Measurements from ENCODE around the gene KLHL5. TPM values are rescaled to one million over a fixed set of nuclear protein-coding genes. Genes with fewer than 3 reads are reported as not detected.

Gene KLHL5
- 65.7 TPM for polyA plus RNA-seq (2013, experiment 1 of 2)
- polyA plus RNA-seq (2013, experiment 2 of 2) = 66.3 TPM

GRCh38 chr4:39062094-39062769 is at the start of gene KLHL5:
Gene KLHL5 (plus strand): TSS chr4:39062232. CDS start chr4:39062653, 421 bp downstream.
- peaks cover 5% of the 10 kb centered on the region for H3K4me1 ChIP-seq (ENCODE audit: control insufficient read depth, insufficient read depth, low read length, poor library complexity, severe bottlenecking)
- WGBS, 2 experiments (ENCODE audit: insufficient coverage in 2 of 2) = 0 to 50% methylated on average over 2 to 4 of the region's 7 CpGs
- peak within 1 kb of the TSS; percentile 74 for H3K27ac ChIP-seq (ENCODE audit: low read depth, low read length, severe bottlenecking)
- no peak within 1 kb of the TSS for H3K4me3 ChIP-seq (ENCODE audit: extremely low read depth, insufficient read depth, low read length, poor library complexity, severe bottlenecking)
- no peaks in the 10 kb centered on the region for H3K9me3 ChIP-seq (ENCODE audit: control insufficient read depth, low read length)
- no peaks in the 10 kb centered on the region for H3K36me3 ChIP-seq (ENCODE audit: control insufficient read depth, insufficient read depth, low read length)

- Histone ChIP-seq H3K27ac (ENCODE audit: low read depth, low read length, severe bottlenecking) (no peak overlapping the region), H3K4me1 (ENCODE audit: control insufficient read depth, insufficient read depth, low read length, poor library complexity, severe bottlenecking) (no peaks in the 10 kb centered on the region), H3K36me3 (ENCODE audit: control insufficient read depth, insufficient read depth, low read length) (no peaks in the 10 kb centered on the region), H3K9me3 (ENCODE audit: control insufficient read depth, low read length) (peaks cover 4% of the 10 kb centered on the region), H3K4me3 (ENCODE audit: extremely low read depth, insufficient read depth, low read length, poor library complexity, severe bottlenecking) (no peak overlapping the region)
- no CpG with 5 or more reads among the region's 2 CpGs for WGBS, 2 experiments (ENCODE audit: insufficient coverage in 2 of 2)
These were observed 48.0 kb upstream of the KLHL5 start for GRCh38 chr4:39014028-39014427.

GRCh38 chr4:39020130-39020529 is 41.9 kb upstream of the KLHL5 start:
- 100% methylated on average over 1 of the region's 4 CpGs; no CpG with 5 or more reads in 1 of the 2 experiments for WGBS, 2 experiments (ENCODE audit: insufficient coverage in 2 of 2)
- no peak overlapping the region for H3K27ac ChIP-seq (ENCODE audit: low read depth, low read length, severe bottlenecking)
- H3K4me3 ChIP-seq (ENCODE audit: extremely low read depth, insufficient read depth, low read length, poor library complexity, severe bottlenecking) = no peak overlapping the region
- peaks cover 4% of the 10 kb centered on the region for H3K9me3 ChIP-seq (ENCODE audit: control insufficient read depth, low read length)
- no peaks in the 10 kb centered on the region for H3K36me3 ChIP-seq (ENCODE audit: control insufficient read depth, insufficient read depth, low read length)
- H3K4me1 ChIP-seq (ENCODE audit: control insufficient read depth, insufficient read depth, low read length, poor library complexity, severe bottlenecking) = no peaks in the 10 kb centered on the region

- WGBS, 2 experiments (ENCODE audit: insufficient coverage in 2 of 2) = 83% methylated on average over 1 of the region's 3 CpGs; no CpG with 5 or more reads in 1 of the 2 experiments
- H3K27ac ChIP-seq (ENCODE audit: low read depth, low read length, severe bottlenecking) = no peak overlapping the region
- H3K36me3 ChIP-seq (ENCODE audit: control insufficient read depth, insufficient read depth, low read length) = no peaks in the 10 kb centered on the region
- no peaks in the 10 kb centered on the region for H3K9me3 ChIP-seq (ENCODE audit: control insufficient read depth, low read length)
- H3K4me3 ChIP-seq (ENCODE audit: extremely low read depth, insufficient read depth, low read length, poor library complexity, severe bottlenecking) = no peak overlapping the region
- H3K4me1 ChIP-seq (ENCODE audit: control insufficient read depth, insufficient read depth, low read length, poor library complexity, severe bottlenecking) = peaks cover 3% of the 10 kb centered on the region
These were observed 40.4 kb upstream of the KLHL5 start for GRCh38 chr4:39021631-39022030.

GRCh38 chr4:39022241-39022640 is 39.8 kb upstream of the KLHL5 start:
- WGBS, 2 experiments (ENCODE audit: insufficient coverage in 2 of 2) = 82 to 85% methylated on average over 1 of the region's 2 CpGs
- Histone ChIP-seq H3K9me3 (ENCODE audit: control insufficient read depth, low read length) (no peaks in the 10 kb centered on the region), H3K36me3 (ENCODE audit: control insufficient read depth, insufficient read depth, low read length) (no peaks in the 10 kb centered on the region), H3K4me1 (ENCODE audit: control insufficient read depth, insufficient read depth, low read length, poor library complexity, severe bottlenecking) (peaks cover 3% of the 10 kb centered on the region), H3K27ac (ENCODE audit: low read depth, low read length, severe bottlenecking) (no peak overlapping the region), H3K4me3 (ENCODE audit: extremely low read depth, insufficient read depth, low read length, poor library complexity, severe bottlenecking) (no peak overlapping the region)

GRCh38 chr4:39023059-39023458 is 39.0 kb upstream of the KLHL5 start:
- Histone ChIP-seq H3K27ac (ENCODE audit: low read depth, low read length, severe bottlenecking) (no peak overlapping the region), H3K4me1 (ENCODE audit: control insufficient read depth, insufficient read depth, low read length, poor library complexity, severe bottlenecking) (peaks cover 3% of the 10 kb centered on the region), H3K9me3 (ENCODE audit: control insufficient read depth, low read length) (no peaks in the 10 kb centered on the region), H3K36me3 (ENCODE audit: control insufficient read depth, insufficient read depth, low read length) (no peaks in the 10 kb centered on the region), H3K4me3 (ENCODE audit: extremely low read depth, insufficient read depth, low read length, poor library complexity, severe bottlenecking) (no peak overlapping the region)
- WGBS, 2 experiments (ENCODE audit: insufficient coverage in 2 of 2) = no CpG with 5 or more reads among the region's 1 CpG

- Histone ChIP-seq H3K27ac (ENCODE audit: low read depth, low read length, severe bottlenecking) (no peak overlapping the region), H3K4me3 (ENCODE audit: extremely low read depth, insufficient read depth, low read length, poor library complexity, severe bottlenecking) (no peak overlapping the region), H3K4me1 (ENCODE audit: control insufficient read depth, insufficient read depth, low read length, poor library complexity, severe bottlenecking) (peaks cover 3% of the 10 kb centered on the region), H3K9me3 (ENCODE audit: control insufficient read depth, low read length) (no peaks in the 10 kb centered on the region), H3K36me3 (ENCODE audit: control insufficient read depth, insufficient read depth, low read length) (no peaks in the 10 kb centered on the region)
- 100% methylated on average over 1 of the region's 3 CpGs; no CpG with 5 or more reads in 1 of the 2 experiments for WGBS, 2 experiments (ENCODE audit: insufficient coverage in 2 of 2)
These were observed 37.6 kb upstream of the KLHL5 start for GRCh38 chr4:39024311-39024865.

- WGBS, 2 experiments (ENCODE audit: insufficient coverage in 2 of 2) = 78 to 100% methylated on average over 1 to 2 of the region's 4 CpGs
- Histone ChIP-seq H3K27ac (ENCODE audit: low read depth, low read length, severe bottlenecking) (no peak overlapping the region), H3K4me3 (ENCODE audit: extremely low read depth, insufficient read depth, low read length, poor library complexity, severe bottlenecking) (no peak overlapping the region), H3K9me3 (ENCODE audit: control insufficient read depth, low read length) (no peaks in the 10 kb centered on the region), H3K4me1 (ENCODE audit: control insufficient read depth, insufficient read depth, low read length, poor library complexity, severe bottlenecking) (peaks cover 3% of the 10 kb centered on the region), H3K36me3 (ENCODE audit: control insufficient read depth, insufficient read depth, low read length) (no peaks in the 10 kb centered on the region)
These were observed 36.4 kb upstream of the KLHL5 start for GRCh38 chr4:39025552-39026085.

GRCh38 chr4:39026096-39026495 is 35.9 kb upstream of the KLHL5 start:
- H3K4me1 ChIP-seq (ENCODE audit: control insufficient read depth, insufficient read depth, low read length, poor library complexity, severe bottlenecking) = peaks cover 3% of the 10 kb centered on the region
- no peak overlapping the region for H3K27ac ChIP-seq (ENCODE audit: low read depth, low read length, severe bottlenecking)
- no peaks in the 10 kb centered on the region for H3K9me3 ChIP-seq (ENCODE audit: control insufficient read depth, low read length)
- H3K4me3 ChIP-seq (ENCODE audit: extremely low read depth, insufficient read depth, low read length, poor library complexity, severe bottlenecking) = no peak overlapping the region
- no peaks in the 10 kb centered on the region for H3K36me3 ChIP-seq (ENCODE audit: control insufficient read depth, insufficient read depth, low read length)

GRCh38 chr4:39029752-39030694 is 32.0 kb upstream of the KLHL5 start:
- Histone ChIP-seq H3K27ac (ENCODE audit: low read depth, low read length, severe bottlenecking) (no peak overlapping the region), H3K9me3 (ENCODE audit: control insufficient read depth, low read length) (no peaks in the 10 kb centered on the region), H3K4me3 (ENCODE audit: extremely low read depth, insufficient read depth, low read length, poor library complexity, severe bottlenecking) (no peak overlapping the region), H3K36me3 (ENCODE audit: control insufficient read depth, insufficient read depth, low read length) (no peaks in the 10 kb centered on the region), H3K4me1 (ENCODE audit: control insufficient read depth, insufficient read depth, low read length, poor library complexity, severe bottlenecking) (peaks cover 12% of the 10 kb centered on the region)

All from mesodermal cell (in vitro differentiated cells).